Spleen (tissue), 11 donors: ENCODE data around the gene NLGN1. TPM values are rescaled to one million over a fixed set of nuclear protein-coding genes. Genes with fewer than 3 reads are reported as not detected.

ENCODE experiments used
- DNase-seq: peaks from one replicate; pipeline ENCODE4 v3.0.0-alpha.2; 2020
- H3K27ac ChIP-seq, 8 donors: fragments of 200-600 bp; sonication (generic) in 7 of 8; 1 replicate in 4 of 8; 2 replicates in 4 of 8; pipeline versions ENCODE4 v1.5.0 to v1.8.0; 2016 to 2021; ENCODE audit warnings: inconsistent platforms in 4 of 8, mild to moderate bottlenecking in 4 of 8, moderate library complexity in 1 of 8
- H3K27me3 ChIP-seq, 7 donors: fragments of 200-600 bp; sonication (generic) in 6 of 7; replicated peaks in 1 of 7; 1 replicate in 4 of 7; 2 replicates in 3 of 7; pipeline versions ENCODE4 v1.5.0 to v1.8.0; 2016 to 2021; ENCODE audit warnings: inconsistent platforms in 3 of 7, mild to moderate bottlenecking in 1 of 7
- H3K36me3 ChIP-seq, 6 donors: fragments of 200-600 bp; sonication (generic) in 5 of 6; 1 replicate in 4 of 6; 2 replicates in 2 of 6; pipeline versions ENCODE4 v1.5.0 to v1.8.0; 2016 to 2021; ENCODE audit warnings: inconsistent platforms in 2 of 6
- H3K4me1 ChIP-seq, 6 donors: fragments of 200-600 bp; sonication (generic) in 5 of 6; 1 replicate in 3 of 6; 2 replicates in 3 of 6; pipeline versions ENCODE4 v1.5.0 to v1.8.0; 2016 to 2021; ENCODE audit warnings: inconsistent platforms in 3 of 6
- H3K4me3 ChIP-seq, 8 donors: fragments of 200-600 bp; sonication (generic) in 7 of 8; 1 replicate in 4 of 8; 2 replicates in 4 of 8; pipeline versions ENCODE4 v1.5.0 to v1.8.0; 2016 to 2021; ENCODE audit warnings: inconsistent platforms in 4 of 8, mild to moderate bottlenecking in 4 of 8, moderate library complexity in 2 of 8
- H3K9me3 ChIP-seq, 8 donors: fragments of 200-600 bp; sonication (generic) in 7 of 8; 1 replicate in 4 of 8; 2 replicates in 4 of 8; pipeline versions ENCODE4 v1.5.0 to v1.8.0; 2016 to 2021; ENCODE audit warnings: inconsistent platforms in 4 of 8
- POLR2A ChIP-seq, 3 donors: fragments of 450-650 bp; IDR thresholded peaks; one replicate each; pipeline ENCODE4 v1.5.1; 2017; ENCODE audit warnings: antibody characterized with exemption in 3 of 3, mild to moderate bottlenecking in 1 of 3
- POLR2AphosphoS5 ChIP-seq, 3 donors: sonication (generic); formaldehyde crosslinking; IDR thresholded peaks; one replicate each; pipeline ENCODE4 v1.5.1; 2017; ENCODE audit warnings: antibody characterized with exemption in 3 of 3
- WGBS, 5 donors: extraction: QIAGEN DNeasy Blood & Tissue Kit in 3 of 5; methylation state at CpG; one replicate each; pipeline versions ENCODE4 v1.1.5 to v1.1.7; 2013 to 2018; 5-methylcytosine and 5-hydroxymethylcytosine counted together
- intact Hi-C: fragments of 100-400 bp; cut with DNase I; formaldehyde crosslinking; loops from one replicate; pipeline ENCODE4 v1.15.0; 2023; ENCODE audit warnings: low total_unique reads
- polyA plus RNA-seq, 3 donors: library from polyadenylated mRNA; stranded (reverse); fragments of 200-250 nt; gene quantifications; one replicate each; pipeline ENCODE4 v1.2.1, GENCODE V29; 2013
- total RNA-seq, 7 donors: library from RNA; depleted of rRNA in 3 of 7; stranded (reverse); fragments of >200 nt in 3 of 7; fragmentation: NEBNext Ultra II Directional in 4 of 7; extraction: Animal tissue kit (Norgen Biotek cat#: 25700) in 4 of 7; gene quantifications; one replicate each; pipeline versions ENCODE4 v1.1.0 to v1.2.1, GENCODE V29; 2016 to 2021
- TF ChIP-seq, protein P1 (sequence below), 11 experiments: fragments of 200-600 bp in 7 of 11; fragments of 450-650 bp in 4 of 11; sonication (generic) in 4 of 11; IDR thresholded peaks in 8 of 11; conservative IDR thresholded peaks in 3 of 11; 1 replicate in 7 of 11; 2 replicates in 4 of 11; pipeline versions ENCODE4 v1.4.0 to v1.8.0; 2016 to 2021; ENCODE audit warnings: antibody characterized with exemption in 11 of 11, inconsistent platforms in 4 of 11, mild to moderate bottlenecking in 1 of 11
- donor health status: healthy with polysubstance abuse.
- donor health status: DM: no; HTN: no; CAD: no; lungs with moderate emphysema.
- donor health status: DM: no; HTN: no; CAD: no.
- donor health status: Bipolar disorder and iron deficiency.
- donor health status: healthy.
- donor health status: DM: no; HTN: no; CAD: no.
- donor health status: DM: yes; HTN: yes; CAD: no.

Gene NLGN1
- total and polyA plus RNA-seq, 10 donors, result 0.03 to 0.13 (median 0.03) TPM; not detected in 7

DNA sequence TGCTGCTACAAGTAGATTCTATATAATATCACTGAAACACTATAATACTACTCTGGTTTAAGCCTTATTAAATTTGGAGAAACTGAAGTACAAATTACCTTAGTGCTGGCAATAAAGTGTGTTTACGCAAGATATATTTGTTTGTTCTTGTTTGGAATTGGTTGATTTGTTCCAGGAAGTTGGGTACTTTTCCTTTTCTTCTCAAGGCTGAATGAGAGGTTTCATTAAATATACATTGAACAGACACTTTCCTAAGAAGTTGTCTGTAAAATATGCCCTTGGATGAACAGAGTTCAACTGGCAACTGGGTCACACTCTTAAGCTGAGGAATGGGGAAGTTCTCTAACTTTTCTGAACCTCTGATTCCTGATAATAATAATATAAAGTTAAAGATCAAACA is 919.5 kb downstream of the NLGN1 start:
- no peaks in the 10 kb centered on the region for H3K4me1 ChIP-seq
- H3K27me3 ChIP-seq, result no peaks in the 10 kb centered on the region
- DNase-seq, result no peak
- no peaks in the 10 kb centered on the region for H3K36me3 ChIP-seq
- TF ChIP-seq, protein P1, sequence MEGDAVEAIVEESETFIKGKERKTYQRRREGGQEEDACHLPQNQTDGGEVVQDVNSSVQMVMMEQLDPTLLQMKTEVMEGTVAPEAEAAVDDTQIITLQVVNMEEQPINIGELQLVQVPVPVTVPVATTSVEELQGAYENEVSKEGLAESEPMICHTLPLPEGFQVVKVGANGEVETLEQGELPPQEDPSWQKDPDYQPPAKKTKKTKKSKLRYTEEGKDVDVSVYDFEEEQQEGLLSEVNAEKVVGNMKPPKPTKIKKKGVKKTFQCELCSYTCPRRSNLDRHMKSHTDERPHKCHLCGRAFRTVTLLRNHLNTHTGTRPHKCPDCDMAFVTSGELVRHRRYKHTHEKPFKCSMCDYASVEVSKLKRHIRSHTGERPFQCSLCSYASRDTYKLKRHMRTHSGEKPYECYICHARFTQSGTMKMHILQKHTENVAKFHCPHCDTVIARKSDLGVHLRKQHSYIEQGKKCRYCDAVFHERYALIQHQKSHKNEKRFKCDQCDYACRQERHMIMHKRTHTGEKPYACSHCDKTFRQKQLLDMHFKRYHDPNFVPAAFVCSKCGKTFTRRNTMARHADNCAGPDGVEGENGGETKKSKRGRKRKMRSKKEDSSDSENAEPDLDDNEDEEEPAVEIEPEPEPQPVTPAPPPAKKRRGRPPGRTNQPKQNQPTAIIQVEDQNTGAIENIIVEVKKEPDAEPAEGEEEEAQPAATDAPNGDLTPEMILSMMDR (IDR thresholded peaks at IDR 0.05 in 8 of 11, conservative IDR thresholded peaks at IDR 0.05 in 3 of 11), result no peak
- no peak for TF ChIP-seq POLR2AphosphoS5 (IDR thresholded peaks at IDR 0.05)
- no peak for TF ChIP-seq POLR2A (IDR thresholded peaks at IDR 0.05)
- intact Hi-C loops, result no loop called here
- no peak overlapping the region for H3K27ac ChIP-seq
- no peak overlapping the region for H3K4me3 ChIP-seq
- H3K9me3 ChIP-seq, result peaks cover 0 to 19% (median 4%) of the 10 kb centered on the region in 8 donors
- 82 to 95% (median 93%) methylated on average over 1 of the region's 1 CpG for WGBS, 5 donors

DNA sequence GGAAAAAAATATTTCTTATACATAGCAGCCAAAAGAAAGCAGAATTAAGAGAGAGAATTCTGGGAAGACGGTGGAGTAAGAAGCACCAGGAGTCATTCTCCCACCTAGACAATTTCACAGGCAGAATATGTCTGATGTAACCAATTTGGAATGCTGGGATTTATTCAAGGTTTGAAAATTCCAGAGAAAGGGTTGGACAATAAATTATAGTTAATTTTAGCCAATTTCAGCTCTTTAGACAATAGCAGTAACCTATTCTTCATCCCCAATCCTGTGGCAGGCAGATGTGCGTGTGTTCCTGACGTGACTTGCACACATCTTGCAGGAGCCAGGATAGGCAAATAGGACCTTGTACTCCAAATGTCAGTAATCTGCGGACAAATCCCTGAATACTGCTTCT is 920.6 kb downstream of the NLGN1 start:
- WGBS, 5 donors, result 87 to 97% (median 90%) methylated on average over 4 of the region's 4 CpGs
- Histone ChIP-seq H3K9me3 (peaks cover 0 to 20% (median 4%) of the 10 kb centered on the region in 8 donors), H3K4me3 (no peak overlapping the region), H3K4me1 (no peaks in the 10 kb centered on the region), H3K36me3 (no peaks in the 10 kb centered on the region), H3K27ac (no peak overlapping the region), H3K27me3 (no peaks in the 10 kb centered on the region)
- TF ChIP-seq, protein P1 (IDR thresholded peaks at IDR 0.05 in 8 of 11, conservative IDR thresholded peaks at IDR 0.05 in 3 of 11), result no peak
- no peak for TF ChIP-seq POLR2AphosphoS5 (IDR thresholded peaks at IDR 0.05)
- TF ChIP-seq POLR2A (IDR thresholded peaks at IDR 0.05), result no peak
- no peak for DNase-seq
- intact Hi-C loops, result no loop called here

DNA sequence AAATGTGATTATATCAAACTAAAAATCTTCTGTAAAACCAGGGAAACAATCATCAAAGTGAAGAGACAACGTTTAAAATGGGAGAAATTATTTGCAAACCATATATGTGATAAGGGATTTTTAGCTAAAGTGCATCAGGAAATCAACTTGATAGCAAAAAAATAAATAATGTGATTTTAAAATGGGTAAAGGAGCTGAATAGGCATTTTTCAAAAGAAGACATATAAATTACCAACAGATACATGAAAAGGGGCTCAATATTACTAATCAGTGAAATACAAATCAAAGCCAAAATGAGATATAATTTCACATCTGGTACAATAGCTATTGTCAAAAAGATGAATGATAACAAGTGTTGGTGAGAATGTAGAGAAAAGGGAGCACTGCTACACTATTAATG is 924.0 kb downstream of the NLGN1 start:
- Histone ChIP-seq H3K36me3 (no peaks in the 10 kb centered on the region), H3K27ac (no peak overlapping the region), H3K4me1 (no peaks in the 10 kb centered on the region), H3K4me3 (no peak overlapping the region), H3K9me3 (peaks cover 0 to 20% (median 4%) of the 10 kb centered on the region in 8 donors), H3K27me3 (no peaks in the 10 kb centered on the region)
- no peak for DNase-seq
- intact Hi-C loops, result no loop called here
- 52 to 72% (median 61%) methylated on average over 1 of the region's 1 CpG for WGBS, 5 donors
- TF ChIP-seq POLR2AphosphoS5 (IDR thresholded peaks at IDR 0.05) (no peak), POLR2A (IDR thresholded peaks at IDR 0.05) (no peak)
- TF ChIP-seq, protein P1 (IDR thresholded peaks at IDR 0.05 in 8 of 11, conservative IDR thresholded peaks at IDR 0.05 in 3 of 11), result no peak

DNA sequence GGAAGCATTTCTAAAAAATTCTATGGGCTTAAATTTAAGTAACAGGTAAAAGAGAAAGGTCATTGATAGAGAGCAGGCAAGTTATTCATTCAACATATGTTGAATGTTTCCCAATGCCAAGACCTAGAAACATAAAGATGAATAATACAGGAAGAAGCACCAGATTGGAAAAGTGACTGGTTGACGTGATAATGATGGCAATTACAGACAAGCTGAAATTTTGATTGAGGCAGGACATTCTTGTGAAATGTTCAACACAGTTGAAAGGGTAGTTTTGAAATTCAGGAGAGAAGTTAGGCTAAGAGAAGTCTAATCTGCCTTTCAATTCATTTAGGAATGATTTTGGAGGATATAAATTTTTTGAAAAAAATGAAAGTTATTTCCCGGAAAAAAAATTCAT is 925.2 kb downstream of the NLGN1 start:
- WGBS, 5 donors, result 70 to 88% (median 78%) methylated on average over 2 of the region's 2 CpGs
- intact Hi-C loops, result no loop called here
- Histone ChIP-seq H3K4me3 (no peak overlapping the region), H3K27ac (no peak overlapping the region), H3K4me1 (no peaks in the 10 kb centered on the region), H3K36me3 (no peaks in the 10 kb centered on the region), H3K9me3 (peaks cover 0 to 20% (median 4%) of the 10 kb centered on the region in 8 donors), H3K27me3 (no peaks in the 10 kb centered on the region)
- TF ChIP-seq POLR2AphosphoS5 (IDR thresholded peaks at IDR 0.05) (no peak), POLR2A (IDR thresholded peaks at IDR 0.05) (no peak)
- TF ChIP-seq, protein P1 (IDR thresholded peaks at IDR 0.05 in 8 of 11, conservative IDR thresholded peaks at IDR 0.05 in 3 of 11), result no peak
- no peak for DNase-seq
